ENCODE measurements around the gene ABCC6. TPM values are rescaled to one million over a fixed set of nuclear protein-coding genes. Genes with fewer than 3 reads are reported as not detected.
"Not testable (repeated sequence)": the region's sequence is repeated elsewhere in the genome, so short reads cannot be mapped to it uniquely, and the experiment has no call there.

Gene ABCC6
- polyA plus RNA-seq, 1 experiment: 1.2 TPM

GRCh38 chr16:16191493-16192167 is 31.7 kb downstream of the ABCC6 start:
- TF ChIP-seq CTCF (IDR thresholded peaks at IDR 0.05; ENCODE audit: insufficient read depth, low read depth, low read length): no peak
- CTCF ChIA-PET: no interaction called here

DNA sequence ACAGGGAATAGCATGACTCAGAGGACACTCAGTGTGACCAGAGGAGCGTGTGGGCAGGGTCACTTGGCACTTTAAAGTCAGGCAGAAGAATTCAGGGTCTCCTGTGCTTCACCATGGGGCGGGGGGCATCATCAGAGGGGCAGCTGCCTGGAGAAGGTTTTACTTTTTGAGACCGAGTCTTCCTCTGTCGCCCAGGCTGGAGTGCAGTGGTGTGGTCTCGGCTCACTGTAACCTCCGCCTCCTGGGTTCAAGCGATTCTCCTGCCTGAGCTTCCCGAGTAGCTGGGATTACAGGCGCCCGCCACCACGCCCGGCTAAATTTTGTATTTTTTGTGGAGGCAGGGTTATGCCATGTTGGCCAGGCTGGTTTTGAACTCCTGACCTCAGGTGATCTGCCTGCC is 32.3 kb downstream of the ABCC6 start:
- CTCF ChIA-PET, POLR2A ChIA-PET: not testable (repeated sequence)

More at GRCh38 chr16:16191493-16192167, 31.7 kb downstream of the ABCC6 start:
- Histone ChIP-seq H3K27me3 (ENCODE audit: control insufficient read depth, insufficient read depth, low read length) (peaks cover 3% of the 10 kb centered on the region), H3K36me3 (ENCODE audit: control insufficient read depth, insufficient read depth, low read length) (no peaks in the 10 kb centered on the region), H3K4me3 (ENCODE audit: low read depth, low read length) (no peak overlapping the region)
- POLR2A ChIA-PET: no interaction called here
- no peak for DNase-seq (ENCODE audit: low read depth)

GRCh38 chr16:16190546-16190945 is 32.7 kb downstream of the ABCC6 start:
- TF ChIP-seq CTCF (IDR thresholded peaks at IDR 0.05; ENCODE audit: insufficient read depth, low read depth, low read length): no peak
- H3K4me3 ChIP-seq (ENCODE audit: low read depth, low read length): no peak overlapping the region
- ChIA-PET CTCF (no interaction called here), POLR2A (no interaction called here)
- no peaks in the 10 kb centered on the region for H3K36me3 ChIP-seq (ENCODE audit: control insufficient read depth, insufficient read depth, low read length)
- peaks cover 3% of the 10 kb centered on the region; the same call in 1 of the 2 replicates for H3K27me3 ChIP-seq (ENCODE audit: control insufficient read depth, insufficient read depth, low read length)
- no peak for DNase-seq (ENCODE audit: low read depth)

More for the DNA sequence above, 32.3 kb downstream of the ABCC6 start:
- H3K4me3 ChIP-seq (ENCODE audit: low read depth, low read length); H3K27me3 ChIP-seq (ENCODE audit: control insufficient read depth, insufficient read depth, low read length); H3K36me3 ChIP-seq (ENCODE audit: control insufficient read depth, insufficient read depth, low read length); DNase-seq (ENCODE audit: low read depth): not testable (repeated sequence)

- POLR2A ChIA-PET: no interaction called here
These were observed 33.5 kb downstream of the ABCC6 start for GRCh38 chr16:16189842-16190241.

GRCh38 chr16:16188827-16189226 is 34.5 kb downstream of the ABCC6 start:
- no peak overlapping the region for H3K4me3 ChIP-seq (ENCODE audit: low read depth, low read length)
- POLR2A ChIA-PET: no interaction called here
- CTCF ChIA-PET: no interaction called here
- no peak for TF ChIP-seq CTCF (IDR thresholded peaks at IDR 0.05; ENCODE audit: insufficient read depth, low read depth, low read length)
- peaks cover 3% of the 10 kb centered on the region; the same call in 1 of the 2 replicates for H3K27me3 ChIP-seq (ENCODE audit: control insufficient read depth, insufficient read depth, low read length)
- DNase-seq (ENCODE audit: low read depth): no peak
- H3K36me3 ChIP-seq (ENCODE audit: control insufficient read depth, insufficient read depth, low read length): no peaks in the 10 kb centered on the region

More at GRCh38 chr16:16189842-16190241, 33.5 kb downstream of the ABCC6 start:
- DNase-seq (ENCODE audit: low read depth): no peak
- Histone ChIP-seq H3K36me3 (ENCODE audit: control insufficient read depth, insufficient read depth, low read length) (no peaks in the 10 kb centered on the region), H3K27me3 (ENCODE audit: control insufficient read depth, insufficient read depth, low read length) (peaks cover 3% of the 10 kb centered on the region; the same call in 1 of the 2 replicates), H3K4me3 (ENCODE audit: low read depth, low read length) (no peak overlapping the region)
- TF ChIP-seq CTCF (IDR thresholded peaks at IDR 0.05; ENCODE audit: insufficient read depth, low read depth, low read length): no peak
- CTCF ChIA-PET: no interaction called here

DNA sequence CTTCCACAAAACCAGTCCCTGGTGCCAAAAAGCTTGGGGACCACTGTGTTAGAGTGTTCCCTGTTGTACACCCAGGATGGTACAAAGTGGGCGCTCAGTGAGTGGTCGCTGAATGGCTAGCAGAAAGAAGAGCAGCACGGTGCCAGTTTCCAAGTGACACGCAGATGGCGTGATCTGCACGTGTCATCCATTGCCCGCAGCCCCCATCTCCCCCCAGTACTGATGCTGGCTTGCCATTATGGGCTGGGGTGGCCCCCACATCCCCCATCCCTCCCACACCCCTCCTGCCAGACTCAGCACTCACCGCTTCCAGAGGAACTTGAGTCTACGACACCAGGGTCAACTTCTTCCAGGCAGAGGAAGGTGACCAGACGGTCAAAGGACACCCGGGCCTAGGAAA is 36.5 kb downstream of the ABCC6 start:
- no peak for DNase-seq (ENCODE audit: low read depth)
- H3K4me3 ChIP-seq (ENCODE audit: low read depth, low read length): no peak overlapping the region
- no peaks in the 10 kb centered on the region for H3K36me3 ChIP-seq (ENCODE audit: control insufficient read depth, insufficient read depth, low read length)
- no peak for TF ChIP-seq CTCF (IDR thresholded peaks at IDR 0.05; ENCODE audit: insufficient read depth, low read depth, low read length)
- H3K27me3 ChIP-seq (ENCODE audit: control insufficient read depth, insufficient read depth, low read length): peaks cover 3% of the 10 kb centered on the region; the same call in 1 of the 2 replicates
- CTCF ChIA-PET: interaction anchor here (0.8 to 2.2 kb wide), 6 partner anchors 8 to 36 kb away, joined by 3 to 10 read pairs (median 4); no protein-coding TSS in a partner anchor
- POLR2A ChIA-PET: no interaction called here

All from BJ (cell line).